SK-N-SH treated with all-trans-retinoic acid at 6 μM for 48 hours (cell line): Measurements from ENCODE around the gene COIL.

ENCODE experiments used
- ATAC-seq: fragments of 200-7000 bp; cut with Tn5 transposase; 3 replicates; pipeline ENCODE4 v1.9.1; 2020; ENCODE audit warnings: mild to moderate bottlenecking, moderate library complexity
- ARNTL ChIP-seq: fragments of 450-650 bp; formaldehyde crosslinking; IDR thresholded peaks from 2 replicates; pipeline ENCODE4 v1.5.0; 2020; ENCODE audit warnings: low read depth, mild to moderate bottlenecking, moderate library complexity, borderline replicate concordance
- CREB5 ChIP-seq: fragments of 250-450 bp; sonication (Bioruptor Pico); IDR thresholded peaks from 2 replicates; pipeline ENCODE4 v1.5.1; 2020; ENCODE audit warnings: low read depth, mild to moderate bottlenecking, moderate library complexity
- CSDC2 ChIP-seq: fragments of 250-450 bp; sonication (Bioruptor Pico); IDR thresholded peaks from 2 replicates; pipeline ENCODE4 v1.5.0; 2020; ENCODE audit warnings: mild to moderate bottlenecking, moderate library complexity
- GLIS3 ChIP-seq: fragments of 250-450 bp; sonication (Bioruptor Pico); IDR thresholded peaks from 2 replicates; pipeline ENCODE4 v1.5.0; 2020; ENCODE audit warnings: mild to moderate bottlenecking, moderate library complexity
- ISL1 ChIP-seq: fragments of 250-450 bp; sonication (Bioruptor Pico); IDR thresholded peaks from 2 replicates; pipeline ENCODE4 v2.1.2; 2022; ENCODE audit warnings: mild to moderate bottlenecking, moderate library complexity
- OSR1 ChIP-seq: fragments of 250-450 bp; sonication (Bioruptor Pico); IDR thresholded peaks from 2 replicates; pipeline ENCODE4 v1.8.0; 2022; ENCODE audit warnings: moderate library complexity, mild to moderate bottlenecking, inconsistent platforms
- PATZ1 ChIP-seq: fragments of 250-450 bp; sonication (Bioruptor Pico); IDR thresholded peaks from 2 replicates; pipeline ENCODE4 v1.8.0; 2020; ENCODE audit warnings: mild to moderate bottlenecking, moderate library complexity, borderline replicate concordance
- POU6F1 ChIP-seq: fragments of 250-450 bp; sonication (Bioruptor Pico); IDR thresholded peaks from 2 replicates; pipeline ENCODE4 v1.8.0; 2021; ENCODE audit warnings: low read depth, mild to moderate bottlenecking, moderate library complexity, borderline replicate concordance
- PPARA ChIP-seq: fragments of 250-450 bp; sonication (Bioruptor Pico); IDR thresholded peaks from 2 replicates; pipeline ENCODE4 v1.5.0; 2020; ENCODE audit warnings: mild to moderate bottlenecking, borderline replicate concordance
- RARB ChIP-seq: fragments of 250-450 bp; sonication (Bioruptor Pico); IDR thresholded peaks from 2 replicates; pipeline ENCODE4 v1.8.0; 2021; ENCODE audit warnings: mild to moderate bottlenecking, moderate library complexity
- SNAI2 ChIP-seq: fragments of 250-450 bp; sonication (Bioruptor Pico); IDR thresholded peaks from 2 replicates; pipeline ENCODE4 v1.5.0; 2020; ENCODE audit warnings: mild to moderate bottlenecking, moderate library complexity
- TCF4 ChIP-seq: fragments of 250-450 bp; sonication (Bioruptor Pico); IDR thresholded peaks from 2 replicates; pipeline ENCODE4 v1.8.0; 2021; ENCODE audit warnings: mild to moderate bottlenecking, moderate library complexity, borderline replicate concordance
- TOX ChIP-seq: fragments of 250-450 bp; sonication (Bioruptor Pico); IDR thresholded peaks from 2 replicates; pipeline ENCODE4 v1.8.0; 2021; ENCODE audit warnings: mild to moderate bottlenecking, moderate library complexity, borderline replicate concordance
- TSHZ2 ChIP-seq: fragments of 250-450 bp; sonication (Bioruptor Pico); IDR thresholded peaks from 2 replicates; pipeline ENCODE4 v1.5.0; 2020; ENCODE audit warnings: mild to moderate bottlenecking, moderate library complexity
- ZC3H10 ChIP-seq: fragments of 250-450 bp; sonication (Bioruptor Pico); IDR thresholded peaks from 2 replicates; pipeline ENCODE4 v1.5.1; 2021; ENCODE audit warnings: mild to moderate bottlenecking, moderate library complexity
- ZFP3 ChIP-seq: fragments of 250-450 bp; sonication (Bioruptor Pico); IDR thresholded peaks from 2 replicates; pipeline ENCODE4 v1.5.0; 2020; ENCODE audit warnings: mild to moderate bottlenecking, moderate library complexity
- ZFP30 ChIP-seq: fragments of 450-650 bp; formaldehyde crosslinking; IDR thresholded peaks from 2 replicates; pipeline ENCODE4 v1.5.0; 2022; ENCODE audit warnings: mild to moderate bottlenecking, moderate library complexity
- ZNF70 ChIP-seq: fragments of 450-650 bp; formaldehyde crosslinking; IDR thresholded peaks from 2 replicates; pipeline ENCODE4 v1.5.0; 2020; ENCODE audit warnings: mild to moderate bottlenecking, moderate library complexity
- ZNF8 ChIP-seq: fragments of 450-650 bp; formaldehyde crosslinking; IDR thresholded peaks from 2 replicates; pipeline ENCODE4 v1.5.0; 2020; ENCODE audit warnings: mild to moderate bottlenecking, moderate library complexity

Gene COIL

GRCh38 chr17:56935461-56935860, 25.4 kb downstream of the COIL start:
- no peak for ATAC-seq
- TF ChIP-seq ARNTL (no peak), ZFP3 (CRISPR knock-in tag) (no peak), ZFP30 (CRISPR knock-in tag) (no peak), RARB (no peak), TOX (CRISPR knock-in tag) (no peak), ZNF70 (CRISPR knock-in tag) (no peak), PPARA (CRISPR knock-in tag) (no peak), POU6F1 (CRISPR knock-in tag) (no peak), ZNF8 (no peak), GLIS3 (CRISPR knock-in tag) (no peak), SNAI2 (CRISPR knock-in tag) (no peak), CSDC2 (no peak), PATZ1 (CRISPR knock-in tag) (no peak), CREB5 (CRISPR knock-in tag) (no peak), ZC3H10 (CRISPR knock-in tag) (no peak)

- ATAC-seq = no peak
- no peak for TF ChIP-seq PATZ1 (CRISPR knock-in tag)
- TF ChIP-seq PPARA (CRISPR knock-in tag) = no peak
- TF ChIP-seq OSR1 (CRISPR knock-in tag) = no peak
- no peak for TF ChIP-seq GLIS3 (CRISPR knock-in tag)
- TF ChIP-seq CSDC2 = no peak
- no peak for TF ChIP-seq ARNTL
- no peak for TF ChIP-seq ISL1
- no peak for TF ChIP-seq TCF4 (CRISPR knock-in tag)
- TF ChIP-seq ZFP3 (CRISPR knock-in tag) = no peak
- no peak for TF ChIP-seq CREB5 (CRISPR knock-in tag)
- no peak for TF ChIP-seq TSHZ2 (CRISPR knock-in tag)
Measured at GRCh38 chr17:56934280-56934679, 26.6 kb downstream of the COIL start.

GRCh38 chr17:56933868-56934267, 27.0 kb downstream of the COIL start:
- ATAC-seq = no peak
- TF ChIP-seq PATZ1 (CRISPR knock-in tag) = no peak
- no peak for TF ChIP-seq TSHZ2 (CRISPR knock-in tag)
- no peak for TF ChIP-seq CREB5 (CRISPR knock-in tag)
- TF ChIP-seq, all 23 proteins: peak for 0
